IPS-11a (cell line): ENCODE results near the gene CHD6.

Source experiments
- H3K4me3 ChIP-seq: one replicate; pipeline ENCODE4 v1.5.1; 2013; ENCODE audit warnings: low read depth, low read length, control low read depth

Gene CHD6

GRCh38 chr20:41406896-41407444, 211.2 kb downstream of the CHD6 start:
- H3K4me3 ChIP-seq: no peak overlapping the region

- no peak overlapping the region for H3K4me3 ChIP-seq
These were observed 211.8 kb downstream of the CHD6 start for GRCh38 chr20:41406353-41406752.

GRCh38 chr20:41405436-41405835, 212.7 kb downstream of the CHD6 start:
- no peak overlapping the region for H3K4me3 ChIP-seq

GRCh38 chr20:41403604-41404003, 214.6 kb downstream of the CHD6 start:
- H3K4me3 ChIP-seq: no peak overlapping the region

GRCh38 chr20:41398408-41398807, 219.8 kb downstream of the CHD6 start:
- no peak overlapping the region for H3K4me3 ChIP-seq

- no peak overlapping the region for H3K4me3 ChIP-seq
These were observed 222.2 kb downstream of the CHD6 start for GRCh38 chr20:41395667-41396664.

GRCh38 chr20:41394931-41395666, 223.1 kb downstream of the CHD6 start:
- H3K4me3 ChIP-seq: no peak overlapping the region

- H3K4me3 ChIP-seq: no peak overlapping the region
These were observed 224.1 kb downstream of the CHD6 start for GRCh38 chr20:41394081-41394480.

- H3K4me3 ChIP-seq: no peak overlapping the region
These were observed 224.5 kb downstream of the CHD6 start for GRCh38 chr20:41393705-41394066.

- no peak overlapping the region for H3K4me3 ChIP-seq
These were observed 225.1 kb downstream of the CHD6 start for GRCh38 chr20:41392871-41393704.

- no peak overlapping the region for H3K4me3 ChIP-seq
These were observed 225.9 kb downstream of the CHD6 start for GRCh38 chr20:41392295-41392694.

- no peak overlapping the region for H3K4me3 ChIP-seq
These were observed 226.6 kb downstream of the CHD6 start for GRCh38 chr20:41391587-41392001.

GRCh38 chr20:41390889-41391288, 227.3 kb downstream of the CHD6 start:
- H3K4me3 ChIP-seq: no peak overlapping the region

GRCh38 chr20:41387444-41387851, 230.7 kb downstream of the CHD6 start:
- H3K4me3 ChIP-seq: no peak overlapping the region

GRCh38 chr20:41386502-41387427, 231.4 kb downstream of the CHD6 start:
- no peak overlapping the region for H3K4me3 ChIP-seq

GRCh38 chr20:41382791-41383305, 235.3 kb downstream of the CHD6 start:
- H3K4me3 ChIP-seq: no peak overlapping the region

GRCh38 chr20:41380551-41381193, 237.5 kb downstream of the CHD6 start:
- H3K4me3 ChIP-seq: no peak overlapping the region

GRCh38 chr20:41379551-41379950, 238.6 kb downstream of the CHD6 start:
- H3K4me3 ChIP-seq: no peak overlapping the region

- no peak overlapping the region for H3K4me3 ChIP-seq
These were observed 240.9 kb downstream of the CHD6 start for GRCh38 chr20:41377275-41377674.
